WTC11 (cell line): ENCODE data around the gene OSGEP. TPM values are rescaled to one million over a fixed set of nuclear protein-coding genes. Genes with fewer than 3 reads are reported as not detected.

Experiments
- ATAC-seq: fragments of 200-7000 bp; cut with Tn5 transposase; 2 replicates; pipeline ENCODE4 v1.10.0; 2021; ENCODE audit warnings: mild to moderate bottlenecking, moderate library complexity
- CTCF ChIA-PET: fragments of 300-600 bp; sonication (Branson Sonifier 250); formaldehyde crosslinking; loops from one replicate; lab custom pipeline; 2021; ENCODE audit warnings: antibody characterized with exemption; lab: Charles Lee
- POLR2A ChIA-PET: fragments of 350-600 bp; sonication (Branson Sonifier 250); formaldehyde crosslinking; loops from one replicate; lab custom pipeline; 2021; ENCODE audit warnings: antibody characterized with exemption; lab: Charles Lee
- DNase-seq: peaks from one replicate; pipeline ENCODE4 v3.0.0; 2021; ENCODE audit warnings: low spot score
- H3K27ac Mint-ChIP-seq: 2 replicates; pipeline ENCODE4 v1.8.0; 2021; ENCODE audit warnings: mixed read lengths
- H3K27me3 Mint-ChIP-seq: 2 replicates; pipeline ENCODE4 v1.8.0; 2021; ENCODE audit warnings: low read depth, mild to moderate bottlenecking, moderate library complexity, mixed read lengths
- H3K36me3 Mint-ChIP-seq: 2 replicates; pipeline ENCODE4 v1.8.0; 2021; ENCODE audit warnings: mixed read lengths
- H3K4me1 Mint-ChIP-seq: 2 replicates; pipeline ENCODE4 v1.8.0; 2022; ENCODE audit warnings: mixed read lengths
- H3K4me3 Mint-ChIP-seq: 2 replicates; pipeline ENCODE4 v1.8.0; 2021; ENCODE audit warnings: mild to moderate bottlenecking, moderate library complexity, mixed read lengths
- H3K9me3 Mint-ChIP-seq: 2 replicates; pipeline ENCODE4 v1.8.0; 2021; ENCODE audit warnings: mixed read lengths
- ATF1 ChIP-seq: sonication (generic); formaldehyde crosslinking; IDR thresholded peaks from 2 replicates; pipeline ENCODE4 v1.8.1; 2023; ENCODE audit warnings: mild to moderate bottlenecking, moderate library complexity, missing genetic modification reagents
- CDX4 ChIP-seq: fragments of 250-450 bp; sonication (Bioruptor Pico); IDR thresholded peaks from 2 replicates; pipeline ENCODE4 v1.9.0; 2021; ENCODE audit warnings: moderate library complexity, mild to moderate bottlenecking, inconsistent platforms, borderline replicate concordance
- CTCF ChIP-seq: fragments of 200-600 bp; IDR thresholded peaks from 2 replicates; pipeline ENCODE4 v1.8.0; 2022; ENCODE audit warnings: antibody characterized with exemption
- ERG ChIP-seq: fragments of 250-450 bp; sonication (Bioruptor Pico); IDR thresholded peaks from 2 replicates; pipeline ENCODE4 v1.8.0; 2021; ENCODE audit warnings: mild to moderate bottlenecking
- FOXJ3 ChIP-seq: sonication (generic); formaldehyde crosslinking; IDR thresholded peaks from 2 replicates; pipeline ENCODE4 v1.9.0; 2021; ENCODE audit warnings: missing genetic modification reagents, mild to moderate bottlenecking, borderline replicate concordance
- IRF2 ChIP-seq: sonication (generic); formaldehyde crosslinking; IDR thresholded peaks from 2 replicates; pipeline ENCODE4 v1.8.0; 2022; ENCODE audit warnings: low read depth, missing genetic modification reagents, borderline replicate concordance
- TCF7 ChIP-seq: sonication (generic); formaldehyde crosslinking; IDR thresholded peaks from 2 replicates; pipeline ENCODE4 v1.8.0; 2022; ENCODE audit warnings: mild to moderate bottlenecking, low read depth, missing genetic modification reagents, moderate library complexity
- USF2 ChIP-seq: sonication (generic); formaldehyde crosslinking; IDR thresholded peaks from 2 replicates; pipeline ENCODE4 v1.8.1; 2023; ENCODE audit warnings: mild to moderate bottlenecking, missing genetic modification reagents, moderate library complexity
- ZMAT4 ChIP-seq: fragments of 250-450 bp; sonication (Bioruptor Pico); IDR thresholded peaks from 2 replicates; pipeline ENCODE4 v1.9.0; 2021; ENCODE audit warnings: mild to moderate bottlenecking
- total RNA-seq: library from RNA; stranded (reverse); gene quantifications from 3 replicates; pipeline ENCODE4 v1.2.3, GENCODE V29; 2021
- TF ChIP-seq, protein P1 (sequence below): sonication (generic); formaldehyde crosslinking; IDR thresholded peaks from 2 replicates; pipeline ENCODE4 v1.8.0; 2022; ENCODE audit warnings: mild to moderate bottlenecking, missing genetic modification reagents
- TF ChIP-seq, protein P2 (sequence below): sonication (generic); formaldehyde crosslinking; IDR thresholded peaks from 2 replicates; pipeline ENCODE4 v1.8.0; 2023; ENCODE audit warnings: mild to moderate bottlenecking, missing genetic modification reagents
- TF ChIP-seq, protein P3 (sequence below): fragments of 250-450 bp; sonication (Bioruptor Pico); IDR thresholded peaks from 2 replicates; pipeline ENCODE4 v1.9.0; 2021; ENCODE audit warnings: mild to moderate bottlenecking

Gene OSGEP
- total RNA-seq, 1 experiment from 2014 or later = 40.0 TPM

GRCh38 chr14:20472536-20473169, 18.0 kb upstream of the OSGEP start (continued):
- no peak for TF ChIP-seq CTCF
- no peak for TF ChIP-seq ATF1
- TF ChIP-seq CDX4 = no peak
- TF ChIP-seq, protein P1, sequence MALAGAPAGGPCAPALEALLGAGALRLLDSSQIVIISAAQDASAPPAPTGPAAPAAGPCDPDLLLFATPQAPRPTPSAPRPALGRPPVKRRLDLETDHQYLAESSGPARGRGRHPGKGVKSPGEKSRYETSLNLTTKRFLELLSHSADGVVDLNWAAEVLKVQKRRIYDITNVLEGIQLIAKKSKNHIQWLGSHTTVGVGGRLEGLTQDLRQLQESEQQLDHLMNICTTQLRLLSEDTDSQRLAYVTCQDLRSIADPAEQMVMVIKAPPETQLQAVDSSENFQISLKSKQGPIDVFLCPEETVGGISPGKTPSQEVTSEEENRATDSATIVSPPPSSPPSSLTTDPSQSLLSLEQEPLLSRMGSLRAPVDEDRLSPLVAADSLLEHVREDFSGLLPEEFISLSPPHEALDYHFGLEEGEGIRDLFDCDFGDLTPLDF (CRISPR knock-in tag) = no peak
- no peak for TF ChIP-seq FOXJ3 (CRISPR knock-in tag)

GRCh38 chr14:20470603-20470901, 15.9 kb upstream of the OSGEP start:
- TF ChIP-seq ZMAT4 (no peak), TCF7 (CRISPR knock-in tag) (no peak), IRF2 (CRISPR knock-in tag) (no peak), USF2 (CRISPR knock-in tag) (no peak), ERG (CRISPR knock-in tag) (no peak)
- TF ChIP-seq, protein P2, sequence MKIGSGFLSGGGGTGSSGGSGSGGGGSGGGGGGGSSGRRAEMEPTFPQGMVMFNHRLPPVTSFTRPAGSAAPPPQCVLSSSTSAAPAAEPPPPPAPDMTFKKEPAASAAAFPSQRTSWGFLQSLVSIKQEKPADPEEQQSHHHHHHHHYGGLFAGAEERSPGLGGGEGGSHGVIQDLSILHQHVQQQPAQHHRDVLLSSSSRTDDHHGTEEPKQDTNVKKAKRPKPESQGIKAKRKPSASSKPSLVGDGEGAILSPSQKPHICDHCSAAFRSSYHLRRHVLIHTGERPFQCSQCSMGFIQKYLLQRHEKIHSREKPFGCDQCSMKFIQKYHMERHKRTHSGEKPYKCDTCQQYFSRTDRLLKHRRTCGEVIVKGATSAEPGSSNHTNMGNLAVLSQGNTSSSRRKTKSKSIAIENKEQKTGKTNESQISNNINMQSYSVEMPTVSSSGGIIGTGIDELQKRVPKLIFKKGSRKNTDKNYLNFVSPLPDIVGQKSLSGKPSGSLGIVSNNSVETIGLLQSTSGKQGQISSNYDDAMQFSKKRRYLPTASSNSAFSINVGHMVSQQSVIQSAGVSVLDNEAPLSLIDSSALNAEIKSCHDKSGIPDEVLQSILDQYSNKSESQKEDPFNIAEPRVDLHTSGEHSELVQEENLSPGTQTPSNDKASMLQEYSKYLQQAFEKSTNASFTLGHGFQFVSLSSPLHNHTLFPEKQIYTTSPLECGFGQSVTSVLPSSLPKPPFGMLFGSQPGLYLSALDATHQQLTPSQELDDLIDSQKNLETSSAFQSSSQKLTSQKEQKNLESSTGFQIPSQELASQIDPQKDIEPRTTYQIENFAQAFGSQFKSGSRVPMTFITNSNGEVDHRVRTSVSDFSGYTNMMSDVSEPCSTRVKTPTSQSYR (CRISPR knock-in tag) = no peak
- TF ChIP-seq, protein P3, sequence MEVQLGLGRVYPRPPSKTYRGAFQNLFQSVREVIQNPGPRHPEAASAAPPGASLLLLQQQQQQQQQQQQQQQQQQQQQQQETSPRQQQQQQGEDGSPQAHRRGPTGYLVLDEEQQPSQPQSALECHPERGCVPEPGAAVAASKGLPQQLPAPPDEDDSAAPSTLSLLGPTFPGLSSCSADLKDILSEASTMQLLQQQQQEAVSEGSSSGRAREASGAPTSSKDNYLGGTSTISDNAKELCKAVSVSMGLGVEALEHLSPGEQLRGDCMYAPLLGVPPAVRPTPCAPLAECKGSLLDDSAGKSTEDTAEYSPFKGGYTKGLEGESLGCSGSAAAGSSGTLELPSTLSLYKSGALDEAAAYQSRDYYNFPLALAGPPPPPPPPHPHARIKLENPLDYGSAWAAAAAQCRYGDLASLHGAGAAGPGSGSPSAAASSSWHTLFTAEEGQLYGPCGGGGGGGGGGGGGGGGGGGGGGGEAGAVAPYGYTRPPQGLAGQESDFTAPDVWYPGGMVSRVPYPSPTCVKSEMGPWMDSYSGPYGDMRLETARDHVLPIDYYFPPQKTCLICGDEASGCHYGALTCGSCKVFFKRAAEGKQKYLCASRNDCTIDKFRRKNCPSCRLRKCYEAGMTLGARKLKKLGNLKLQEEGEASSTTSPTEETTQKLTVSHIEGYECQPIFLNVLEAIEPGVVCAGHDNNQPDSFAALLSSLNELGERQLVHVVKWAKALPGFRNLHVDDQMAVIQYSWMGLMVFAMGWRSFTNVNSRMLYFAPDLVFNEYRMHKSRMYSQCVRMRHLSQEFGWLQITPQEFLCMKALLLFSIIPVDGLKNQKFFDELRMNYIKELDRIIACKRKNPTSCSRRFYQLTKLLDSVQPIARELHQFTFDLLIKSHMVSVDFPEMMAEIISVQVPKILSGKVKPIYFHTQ = no peak
- H3K4me3 Mint-ChIP-seq = peak overlapping the region; percentile 99
- peaks cover 19% of the 10 kb centered on the region for H3K4me1 Mint-ChIP-seq
- peaks cover 38% of the 10 kb centered on the region for H3K36me3 Mint-ChIP-seq
- ATAC-seq (peak; percentile 2; the same call in 1 of the 2 replicates), DNase-seq (no peak)
- H3K27ac Mint-ChIP-seq = peak overlapping the region; percentile 21
- H3K27me3 Mint-ChIP-seq = peaks cover 6% of the 10 kb centered on the region; the same call in 1 of the 2 replicates
- ChIA-PET POLR2A (interaction anchor here (0.6 to 2.4 kb wide), 4 partner anchors 9 to 138 kb away, joined by 3 to 19 read pairs (median 10); partner anchors contain the start of genes APEX1, CCNB1IP1, OSGEP and PARP2), CTCF (interaction anchor here (1.2 to 2.5 kb wide), 5 partner anchors 55 to 143 kb away, joined by 3 to 10 read pairs (median 3); no protein-coding TSS in a partner anchor)
- no peaks in the 10 kb centered on the region for H3K9me3 Mint-ChIP-seq
